Muscle layer of colon (tissue), 2 donors: ENCODE results near the gene KRTAP10-10.
"Not testable (repeated sequence)": the region's sequence is repeated elsewhere in the genome, so short reads cannot be mapped to it uniquely, and the experiment has no call there.

Source experiments
- H3K27ac ChIP-seq: one replicate; pipeline ENCODE4 v1.7.0; 2013; ENCODE audit warnings: low read depth, mild to moderate bottlenecking, low read length, moderate library complexity
- H3K27me3 ChIP-seq, 2 donors: one replicate each; pipeline ENCODE4 v1.7.0; 2013; ENCODE audit warnings: low read length in 2 of 2, mild to moderate bottlenecking in 2 of 2; ENCODE audit not compliant: insufficient read depth in 2 of 2, control insufficient read depth in 1 of 2
- H3K36me3 ChIP-seq: one replicate; pipeline ENCODE4 v1.7.0; 2013; ENCODE audit warnings: mild to moderate bottlenecking, low read length; ENCODE audit not compliant: insufficient read depth
- H3K4me1 ChIP-seq: one replicate; pipeline ENCODE4 v1.7.0; 2013; ENCODE audit warnings: mild to moderate bottlenecking, low read length; ENCODE audit not compliant: insufficient read depth
- H3K4me3 ChIP-seq, 2 donors: one replicate each; pipeline ENCODE4 v1.7.0; 2013; ENCODE audit warnings: low read length in 2 of 2, low read depth in 1 of 2, mild to moderate bottlenecking in 1 of 2, moderate library complexity in 1 of 2
- H3K9ac ChIP-seq: one replicate; pipeline ENCODE4 v1.7.0; 2013; ENCODE audit warnings: low read length
- H3K9me3 ChIP-seq: one replicate; pipeline ENCODE4 v1.7.0; 2013; ENCODE audit warnings: mild to moderate bottlenecking, low read length
- donor health status: abdominal sarcoma.
- donor health status: Adenocarcinoma of cecum.

Gene KRTAP10-10

GRCh38 chr21:44637018-44637850 lies at the start of gene KRTAP10-10:
Gene KRTAP10-10 (plus strand): TSS chr21:44637356. CDS start chr21:44637418, 62 bp downstream.
- Histone ChIP-seq H3K9ac (no peak within 1 kb of the TSS), H3K36me3 (no peaks in the 10 kb centered on the region), H3K4me1 (no peaks in the 10 kb centered on the region), H3K27me3 (peaks cover 0 to 4% of the 10 kb centered on the region in 2 donors), H3K4me3 (no peak within 1 kb of the TSS), H3K9me3 (no peaks in the 10 kb centered on the region), H3K27ac (no peak within 1 kb of the TSS)

DNA sequence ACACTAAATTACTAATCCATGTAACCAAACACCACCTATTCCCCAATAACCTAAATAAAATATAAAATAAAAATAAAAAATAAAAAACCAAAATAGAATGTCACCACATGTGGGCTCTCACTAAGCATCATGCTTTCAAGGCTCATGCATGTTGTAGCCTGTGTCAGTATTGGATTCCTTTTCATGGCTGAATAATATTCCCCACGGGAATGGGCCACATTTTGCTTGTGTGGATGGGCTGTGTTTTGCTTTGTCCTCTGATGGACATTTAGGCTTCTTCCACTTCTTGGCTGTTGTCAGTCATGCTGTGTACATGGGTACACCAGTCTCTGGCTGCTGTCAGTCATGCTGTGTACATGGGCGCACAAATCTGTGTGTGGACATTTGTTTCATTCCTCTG lies 48.1 kb upstream of the KRTAP10-10 start:
- Histone ChIP-seq H3K9me3 (no peaks in the 10 kb centered on the region), H3K27me3 (peaks cover 0 to 37% of the 10 kb centered on the region in 2 donors), H3K4me3 (no peak overlapping the region), H3K9ac (no peak overlapping the region), H3K4me1 (no peaks in the 10 kb centered on the region), H3K27ac (no peak overlapping the region), H3K36me3 (no peaks in the 10 kb centered on the region)

GRCh38 chr21:44589586-44590305 lies 47.4 kb upstream of the KRTAP10-10 start:
- Histone ChIP-seq H3K36me3 (no peaks in the 10 kb centered on the region), H3K27ac (no peak overlapping the region), H3K4me1 (no peaks in the 10 kb centered on the region), H3K4me3 (no peak overlapping the region), H3K9ac (no peak overlapping the region), H3K9me3 (no peaks in the 10 kb centered on the region), H3K27me3 (peaks cover 0 to 37% of the 10 kb centered on the region in 2 donors)

DNA sequence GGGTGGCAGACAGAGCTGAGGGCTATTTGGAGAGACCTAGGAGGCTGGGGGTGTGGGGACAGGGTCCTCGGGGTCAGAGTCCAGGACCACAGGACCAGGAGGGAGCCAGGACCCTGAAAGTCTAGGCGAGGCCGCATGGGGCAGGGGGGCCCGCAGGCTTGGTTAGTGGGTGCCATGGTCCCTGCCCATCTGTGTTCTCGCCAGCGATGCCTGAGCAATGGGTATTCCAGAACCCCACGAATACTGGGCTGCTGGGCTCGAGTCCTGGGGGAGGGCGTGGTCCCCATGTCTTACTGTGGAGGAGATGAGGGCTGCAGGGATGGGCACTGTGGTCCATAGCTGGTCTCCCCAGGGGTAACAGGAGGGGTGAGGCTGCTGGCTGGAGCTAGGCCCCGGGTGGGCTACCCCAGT lies 46.8 kb upstream of the KRTAP10-10 start:
- H3K9ac ChIP-seq: no peak overlapping the region
- H3K4me1 ChIP-seq: no peaks in the 10 kb centered on the region
- H3K27me3 ChIP-seq: peaks cover 0 to 36% of the 10 kb centered on the region in 2 donors
- H3K9me3 ChIP-seq: no peaks in the 10 kb centered on the region
- H3K36me3 ChIP-seq: no peaks in the 10 kb centered on the region
- H3K27ac ChIP-seq: no peak overlapping the region
- no peak overlapping the region for H3K4me3 ChIP-seq

DNA sequence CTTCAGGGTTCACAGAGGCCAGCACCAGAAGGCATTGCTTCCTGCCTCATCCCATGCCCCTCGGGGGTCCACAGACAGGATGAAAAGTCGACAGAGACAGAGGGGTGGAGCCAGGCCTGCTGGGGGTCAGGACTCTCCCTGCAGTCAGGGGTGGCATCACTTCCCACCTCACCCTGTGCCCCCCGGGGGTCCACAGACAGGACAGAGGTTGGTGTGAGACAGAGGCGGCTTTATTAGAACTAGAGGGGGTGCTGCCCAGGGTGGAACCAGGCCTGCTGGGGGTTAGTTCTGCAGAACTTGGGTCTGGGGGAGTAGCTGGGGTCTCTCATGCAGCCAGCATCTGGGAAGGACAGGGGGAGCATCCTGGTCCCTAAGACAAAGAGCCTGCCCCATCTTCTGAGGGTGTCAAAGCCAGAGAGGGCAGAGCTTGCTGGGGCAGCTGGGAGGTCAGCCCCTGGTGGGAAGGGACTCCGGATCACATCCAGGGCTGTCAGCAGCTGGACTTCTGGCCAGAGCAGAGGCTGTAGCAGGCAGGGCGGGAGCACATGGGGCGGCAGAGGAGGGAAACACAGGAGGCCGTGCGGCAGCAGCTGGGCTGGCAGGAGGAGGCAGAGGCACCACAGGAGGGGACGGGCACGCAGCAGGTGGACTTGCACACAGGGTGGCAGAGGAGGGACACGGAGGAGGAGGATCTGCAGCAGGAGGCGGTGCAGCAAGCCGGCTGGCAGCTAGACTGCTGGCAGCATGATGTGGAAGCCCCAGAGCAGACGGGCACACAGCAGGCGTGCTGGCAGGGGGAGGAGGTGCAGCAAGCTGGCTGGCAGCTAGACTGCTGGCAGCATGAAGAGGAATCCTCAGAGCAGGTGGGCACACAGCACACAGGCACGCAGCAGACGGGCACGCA lies 46.0 kb upstream of the KRTAP10-10 start:
- H3K27me3 ChIP-seq: peaks cover 0 to 29% of the 10 kb centered on the region in 2 donors
- not testable (repeated sequence) for H3K9me3 ChIP-seq

DNA sequence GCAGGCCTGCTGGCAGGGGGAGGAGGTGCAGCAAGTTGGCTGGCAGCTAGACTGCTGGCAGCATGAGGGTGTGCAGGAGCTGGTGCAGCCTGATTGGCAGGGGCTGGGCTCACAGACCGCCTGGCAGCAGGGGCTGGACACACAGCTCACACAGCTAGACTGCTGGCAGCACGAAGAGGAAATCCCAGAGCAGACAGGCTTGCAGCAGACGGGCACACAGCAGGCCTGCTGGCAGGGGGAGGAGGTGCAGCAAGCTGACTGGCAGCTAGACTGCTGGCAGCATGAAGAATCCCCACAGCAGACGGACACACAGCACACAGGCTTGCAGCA lies 45.4 kb upstream of the KRTAP10-10 start:
- H3K4me3 ChIP-seq, H3K9me3 ChIP-seq, H3K9ac ChIP-seq, H3K27ac ChIP-seq, H3K36me3 ChIP-seq, H3K4me1 ChIP-seq: not testable (repeated sequence)
- peaks cover 0 to 29% of the 10 kb centered on the region in 2 donors for H3K27me3 ChIP-seq

More for the DNA sequence above, 46.0 kb upstream of the KRTAP10-10 start:
- not testable (repeated sequence) for H3K36me3 ChIP-seq, H3K4me1 ChIP-seq, H3K9ac ChIP-seq, H3K27ac ChIP-seq, H3K4me3 ChIP-seq

- Histone ChIP-seq H3K27ac (no peak within 1 kb of the TSS), H3K36me3 (no peaks in the 10 kb centered on the region), H3K27me3 (peaks cover 0 to 29% of the 10 kb centered on the region in 2 donors), H3K9ac (no peak within 1 kb of the TSS), H3K4me1 (no peaks in the 10 kb centered on the region), H3K9me3 (no peaks in the 10 kb centered on the region), H3K4me3 (no peak within 1 kb of the TSS)
Observed at GRCh38 chr21:44592446-44593311, 44.5 kb upstream of the KRTAP10-10 start, which contains the start of gene KRTAP10-6. Gene KRTAP10-6 (minus strand): TSS chr21:44592505. CDS start chr21:44592484, 21 bp downstream.

DNA sequence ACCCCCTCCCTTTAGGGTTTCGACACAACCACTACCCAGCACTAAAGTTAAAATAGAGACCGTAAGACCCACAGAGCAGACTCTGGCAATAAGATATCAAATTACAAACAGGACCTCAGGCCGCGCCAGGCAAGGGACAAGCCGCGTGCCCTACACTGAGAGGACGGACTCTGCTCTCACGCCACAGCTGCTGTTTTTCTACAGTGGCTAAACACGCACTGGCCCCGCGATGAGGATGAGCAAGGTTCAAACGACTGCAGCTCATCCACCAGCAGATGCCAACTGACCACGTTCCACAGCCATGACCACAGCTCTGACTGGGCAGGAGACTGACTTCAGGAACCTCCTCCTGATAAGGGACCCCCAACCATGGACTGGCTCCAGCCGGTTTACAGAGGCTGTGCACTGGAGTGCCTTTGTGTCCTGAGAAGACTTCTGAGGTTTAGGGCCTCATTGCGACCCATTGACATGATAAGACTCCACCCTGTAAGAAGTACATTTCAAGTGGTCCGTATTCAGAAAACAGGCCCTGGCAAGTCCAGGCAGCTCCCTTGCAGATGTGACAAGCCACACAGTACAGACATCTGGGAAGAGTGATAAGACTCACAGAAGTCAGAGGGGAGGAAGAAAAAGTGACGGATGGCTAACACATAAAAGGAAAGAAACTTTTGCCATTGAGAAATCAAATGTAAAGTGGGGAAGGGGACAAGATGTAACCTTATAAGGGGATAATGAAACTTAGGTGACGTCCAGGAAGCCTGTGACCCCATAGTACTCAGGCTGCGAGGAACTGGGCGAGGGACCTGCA lies 43.4 kb upstream of the KRTAP10-10 start:
- H3K4me3 ChIP-seq: no peak overlapping the region
- no peaks in the 10 kb centered on the region for H3K4me1 ChIP-seq
- H3K9ac ChIP-seq: no peak overlapping the region
- no peaks in the 10 kb centered on the region for H3K9me3 ChIP-seq
- H3K36me3 ChIP-seq: no peaks in the 10 kb centered on the region
- H3K27me3 ChIP-seq: peaks cover 0 to 29% of the 10 kb centered on the region in 2 donors
- no peak overlapping the region for H3K27ac ChIP-seq

- Histone ChIP-seq H3K27me3 (peaks cover 0 to 25% of the 10 kb centered on the region in 2 donors), H3K9ac (no peak overlapping the region), H3K36me3 (no peaks in the 10 kb centered on the region), H3K4me3 (no peak overlapping the region), H3K4me1 (no peaks in the 10 kb centered on the region), H3K9me3 (no peaks in the 10 kb centered on the region), H3K27ac (no peak overlapping the region)
Observed at GRCh38 chr21:44594406-44594916, 42.7 kb upstream of the KRTAP10-10 start.

DNA sequence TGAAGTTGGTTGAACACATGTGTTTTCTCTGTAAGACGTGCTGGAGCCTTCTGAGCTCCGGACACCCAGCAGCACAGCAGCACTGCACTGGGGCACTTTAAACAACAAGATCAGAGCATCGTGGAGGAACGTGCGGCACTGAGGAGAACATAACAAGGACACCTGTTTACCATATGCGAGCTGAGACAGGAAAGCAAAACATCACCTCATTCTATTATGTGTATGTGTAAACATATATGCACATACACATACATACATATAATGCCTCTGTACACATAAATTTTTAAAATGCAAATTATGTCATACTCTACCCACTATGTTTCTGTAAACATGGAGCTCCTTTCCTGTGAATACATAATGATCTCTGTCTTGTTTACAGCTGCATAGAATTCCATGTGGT lies 41.6 kb upstream of the KRTAP10-10 start:
- Histone ChIP-seq H3K4me1 (no peaks in the 10 kb centered on the region), H3K27ac (no peak overlapping the region), H3K9me3 (no peaks in the 10 kb centered on the region), H3K27me3 (peaks cover 0 to 19% of the 10 kb centered on the region in 2 donors), H3K9ac (no peak overlapping the region), H3K36me3 (no peaks in the 10 kb centered on the region), H3K4me3 (no peak overlapping the region)
